NCI-H1092 treated with DMSO at 0.1 percent for 48 hours (cell line): ENCODE data around the gene RUFY1.

Experiments used
- DNase-seq: peaks from one replicate; lab custom pipeline; 2025; lab: John Stamatoyannopoulos, UW

RUFY1 gene

GRCh38 chr5:179605026-179605833 is 54.9 kb downstream of the RUFY1 start:
- no peak for DNase-seq

- no peak for DNase-seq
Measured at GRCh38 chr5:179606071-179606909, 55.9 kb downstream of the RUFY1 start.

- DNase-seq: no peak
Measured at GRCh38 chr5:179606910-179607159, 56.5 kb downstream of the RUFY1 start.

GRCh38 chr5:179607160-179607931 is 57.0 kb downstream of the RUFY1 start:
- no peak for DNase-seq

- DNase-seq: no peak
Measured at GRCh38 chr5:179608131-179608581, 57.8 kb downstream of the RUFY1 start.

GRCh38 chr5:179609834-179610108 is 59.4 kb downstream of the RUFY1 start:
- DNase-seq: no peak

- no peak for DNase-seq
Measured at GRCh38 chr5:179610109-179610902, 60.0 kb downstream of the RUFY1 start.

- no peak for DNase-seq
Measured at GRCh38 chr5:179610903-179611265, 60.5 kb downstream of the RUFY1 start.

GRCh38 chr5:179612577-179613459 is 62.5 kb downstream of the RUFY1 start:
- no peak for DNase-seq

- DNase-seq: no peak
Measured at GRCh38 chr5:179613460-179614071, 63.2 kb downstream of the RUFY1 start.

GRCh38 chr5:179614745-179615144 is 64.4 kb downstream of the RUFY1 start:
- no peak for DNase-seq

- DNase-seq: no peak
Measured at GRCh38 chr5:179615203-179615602, 64.8 kb downstream of the RUFY1 start.

GRCh38 chr5:179616002-179616594 is 65.7 kb downstream of the RUFY1 start:
- no peak for DNase-seq

- DNase-seq: no peak
Measured at GRCh38 chr5:179617930-179618329, 67.6 kb downstream of the RUFY1 start.

GRCh38 chr5:179618923-179619554 is 68.7 kb downstream of the RUFY1 start:
- no peak for DNase-seq

GRCh38 chr5:179619776-179620175 is 69.4 kb downstream of the RUFY1 start:
- no peak for DNase-seq

GRCh38 chr5:179620293-179620692 is 69.9 kb downstream of the RUFY1 start:
- no peak for DNase-seq

- no peak for DNase-seq
Measured at GRCh38 chr5:179620703-179621350, 70.5 kb downstream of the RUFY1 start.

- no peak for DNase-seq
Measured at GRCh38 chr5:179621551-179622214, 71.3 kb downstream of the RUFY1 start.
